Activated CD8-positive, alpha-beta memory T cell treated with anti-CD3 and anti-CD28 coated beads, Interleukin-2, amount 10 ng/mL, durations not matched to agents 7 days and 5 days (primary cell): ENCODE data around the gene ITFG1. TPM values are rescaled to one million over a fixed set of nuclear protein-coding genes. Genes with fewer than 3 reads are reported as not detected.
"Not testable (repeated sequence)": the region's sequence is repeated elsewhere in the genome, so short reads cannot be mapped to it uniquely, and the experiment has no call there.

ENCODE experiments used
- ATAC-seq: fragments of 150-1000 bp; cut with Tn5 transposase; one replicate; pipeline ENCODE4 v1.10.0; 2021; ENCODE audit warnings: moderate library complexity
- CTCF ChIA-PET: fragments of 350-600 bp; sonication (Branson Sonifier 250); formaldehyde crosslinking; loops from one replicate; lab custom pipeline; 2021; ENCODE audit warnings: antibody characterized with exemption; lab: Charles Lee
- DNase-seq: peaks from one replicate; pipeline ENCODE4 v3.0.0-alpha.2; 2020
- H3K27ac Mint-ChIP-seq: one replicate; pipeline ENCODE4 v1.8.0; 2021; ENCODE audit warnings: mild to moderate bottlenecking, mixed read lengths
- H3K27me3 Mint-ChIP-seq: one replicate; pipeline ENCODE4 v1.8.0; 2021; ENCODE audit warnings: mixed read lengths
- H3K36me3 Mint-ChIP-seq: one replicate; pipeline ENCODE4 v1.8.0; 2021; ENCODE audit warnings: mild to moderate bottlenecking, mixed read lengths
- H3K4me1 Mint-ChIP-seq: one replicate; pipeline ENCODE4 v1.8.0; 2021; ENCODE audit warnings: mixed read lengths
- H3K4me3 Mint-ChIP-seq: one replicate; pipeline ENCODE4 v1.8.0; 2021; ENCODE audit warnings: mild to moderate bottlenecking, moderate library complexity, mixed read lengths
- H3K9me3 Mint-ChIP-seq: one replicate; pipeline ENCODE4 v1.8.0; 2022; ENCODE audit warnings: low read depth, mixed read lengths
- total RNA-seq, 2 experiments: library from RNA; stranded (reverse); gene quantifications; one replicate each; pipeline ENCODE4 v1.2.3, GENCODE V29; 2021

Gene ITFG1
- total RNA-seq, 2 experiments from 2014 or later: 22.1 to 25.4 TPM

GRCh38 chr16:47434274-47434673 lies 26.6 kb downstream of the ITFG1 start:
- H3K9me3 Mint-ChIP-seq, DNase-seq, H3K4me1 Mint-ChIP-seq, ATAC-seq, H3K4me3 Mint-ChIP-seq, CTCF ChIA-PET, H3K27ac Mint-ChIP-seq, H3K27me3 Mint-ChIP-seq: not testable (repeated sequence)
- peaks cover 17% of the 10 kb centered on the region for H3K36me3 Mint-ChIP-seq

- H3K36me3 Mint-ChIP-seq: peaks cover 20% of the 10 kb centered on the region
- H3K4me1 Mint-ChIP-seq: peaks cover 5% of the 10 kb centered on the region
- no peak overlapping the region for H3K4me3 Mint-ChIP-seq
- H3K27ac Mint-ChIP-seq: no peak overlapping the region
- H3K9me3 Mint-ChIP-seq: no peaks in the 10 kb centered on the region
- DNase-seq (no peak), ATAC-seq (no peak)
- H3K27me3 Mint-ChIP-seq: no peaks in the 10 kb centered on the region
- CTCF ChIA-PET: no interaction called here
Observed at GRCh38 chr16:47431960-47432359, 28.9 kb downstream of the ITFG1 start.

- CTCF ChIA-PET: no interaction called here
- H3K27ac Mint-ChIP-seq: no peak overlapping the region
- no peak overlapping the region for H3K4me3 Mint-ChIP-seq
- DNase-seq (no peak), ATAC-seq (no peak)
- H3K27me3 Mint-ChIP-seq: no peaks in the 10 kb centered on the region
- H3K4me1 Mint-ChIP-seq: peaks cover under 1% of the 10 kb centered on the region
- no peaks in the 10 kb centered on the region for H3K9me3 Mint-ChIP-seq
- H3K36me3 Mint-ChIP-seq: peaks cover 42% of the 10 kb centered on the region
Observed at GRCh38 chr16:47426806-47427205, 34.1 kb downstream of the ITFG1 start.

GRCh38 chr16:47424846-47425245 lies 36.0 kb downstream of the ITFG1 start:
- Mint-ChIP-seq H3K9me3 (no peaks in the 10 kb centered on the region), H3K4me1 (no peaks in the 10 kb centered on the region), H3K27me3 (no peaks in the 10 kb centered on the region), H3K36me3 (peaks cover 46% of the 10 kb centered on the region), H3K4me3 (no peak overlapping the region), H3K27ac (no peak overlapping the region)
- CTCF ChIA-PET: no interaction called here
- DNase-seq (no peak), ATAC-seq (no peak)

- DNase-seq: no peak
- Mint-ChIP-seq H3K27me3 (no peaks in the 10 kb centered on the region), H3K36me3 (peaks cover 26% of the 10 kb centered on the region), H3K4me1 (peaks cover 3% of the 10 kb centered on the region), H3K27ac (no peak overlapping the region), H3K9me3 (no peaks in the 10 kb centered on the region), H3K4me3 (no peak overlapping the region)
- ATAC-seq: no peak
- CTCF ChIA-PET: no interaction called here
Observed at GRCh38 chr16:47416869-47417268, 44.0 kb downstream of the ITFG1 start.

- no peak overlapping the region for H3K4me3 Mint-ChIP-seq
- DNase-seq: no peak
- CTCF ChIA-PET: no interaction called here
- peaks cover 17% of the 10 kb centered on the region for H3K36me3 Mint-ChIP-seq
- no peak overlapping the region for H3K27ac Mint-ChIP-seq
- no peak for ATAC-seq
- H3K9me3 Mint-ChIP-seq: no peaks in the 10 kb centered on the region
- H3K27me3 Mint-ChIP-seq: no peaks in the 10 kb centered on the region
- peaks cover 10% of the 10 kb centered on the region for H3K4me1 Mint-ChIP-seq
Observed at GRCh38 chr16:47413041-47413440, 47.8 kb downstream of the ITFG1 start.

GRCh38 chr16:47408491-47408890 lies 52.4 kb downstream of the ITFG1 start:
- CTCF ChIA-PET: no interaction called here
- H3K4me3 Mint-ChIP-seq: no peak overlapping the region
- no peaks in the 10 kb centered on the region for H3K27me3 Mint-ChIP-seq
- no peak for DNase-seq
- ATAC-seq: no peak
- H3K36me3 Mint-ChIP-seq: peaks cover 12% of the 10 kb centered on the region
- peaks cover 10% of the 10 kb centered on the region for H3K4me1 Mint-ChIP-seq
- H3K27ac Mint-ChIP-seq: no peak overlapping the region
- no peaks in the 10 kb centered on the region for H3K9me3 Mint-ChIP-seq

GRCh38 chr16:47395733-47396498 lies 64.9 kb downstream of the ITFG1 start:
- peaks cover 6% of the 10 kb centered on the region for H3K36me3 Mint-ChIP-seq
- H3K9me3 Mint-ChIP-seq: no peaks in the 10 kb centered on the region
- no peak overlapping the region for H3K27ac Mint-ChIP-seq
- no peak for DNase-seq
- no peaks in the 10 kb centered on the region for H3K27me3 Mint-ChIP-seq
- peaks cover 5% of the 10 kb centered on the region for H3K4me1 Mint-ChIP-seq
- H3K4me3 Mint-ChIP-seq: no peak overlapping the region
- ATAC-seq: no peak
- CTCF ChIA-PET: no interaction called here

- peak overlapping the region; percentile 21 for H3K27ac Mint-ChIP-seq
- ATAC-seq: peak; percentile 12
- H3K27me3 Mint-ChIP-seq: no peaks in the 10 kb centered on the region
- no peak for DNase-seq
- no peak overlapping the region for H3K4me3 Mint-ChIP-seq
- CTCF ChIA-PET: no interaction called here
- peaks cover 6% of the 10 kb centered on the region for H3K36me3 Mint-ChIP-seq
- peaks cover 5% of the 10 kb centered on the region for H3K4me1 Mint-ChIP-seq
- H3K9me3 Mint-ChIP-seq: no peaks in the 10 kb centered on the region
Observed at GRCh38 chr16:47392081-47392480, 68.8 kb downstream of the ITFG1 start.

GRCh38 chr16:47388705-47389104 lies 72.2 kb downstream of the ITFG1 start:
- H3K9me3 Mint-ChIP-seq: no peaks in the 10 kb centered on the region
- peaks cover 5% of the 10 kb centered on the region for H3K4me1 Mint-ChIP-seq
- DNase-seq (no peak), ATAC-seq (no peak)
- no peaks in the 10 kb centered on the region for H3K27me3 Mint-ChIP-seq
- no peaks in the 10 kb centered on the region for H3K36me3 Mint-ChIP-seq
- no peak overlapping the region for H3K27ac Mint-ChIP-seq
- no peak overlapping the region for H3K4me3 Mint-ChIP-seq
- CTCF ChIA-PET: no interaction called here

GRCh38 chr16:47387026-47387734 lies 73.7 kb downstream of the ITFG1 start:
- no peak overlapping the region for H3K27ac Mint-ChIP-seq
- CTCF ChIA-PET: no interaction called here
- H3K36me3 Mint-ChIP-seq: no peaks in the 10 kb centered on the region
- ATAC-seq (no peak), DNase-seq (no peak)
- no peak overlapping the region for H3K4me3 Mint-ChIP-seq
- H3K4me1 Mint-ChIP-seq: peaks cover 4% of the 10 kb centered on the region
- no peaks in the 10 kb centered on the region for H3K9me3 Mint-ChIP-seq
- H3K27me3 Mint-ChIP-seq: no peaks in the 10 kb centered on the region

- DNase-seq (no peak), ATAC-seq (no peak)
- Mint-ChIP-seq H3K27ac (no peak overlapping the region), H3K9me3 (no peaks in the 10 kb centered on the region), H3K36me3 (no peaks in the 10 kb centered on the region), H3K27me3 (no peaks in the 10 kb centered on the region), H3K4me1 (no peaks in the 10 kb centered on the region), H3K4me3 (no peak overlapping the region)
- CTCF ChIA-PET: no interaction called here
Observed at GRCh38 chr16:47386201-47386718, 74.6 kb downstream of the ITFG1 start.

- no peak for DNase-seq
Observed at GRCh38 chr16:47382362-47382761, 78.5 kb downstream of the ITFG1 start.

GRCh38 chr16:47377154-47377553 lies 83.7 kb downstream of the ITFG1 start:
- no peak overlapping the region for H3K4me3 Mint-ChIP-seq
- DNase-seq (no peak), ATAC-seq (no peak)
- no peaks in the 10 kb centered on the region for H3K9me3 Mint-ChIP-seq
- H3K36me3 Mint-ChIP-seq: peaks cover 17% of the 10 kb centered on the region
- H3K27me3 Mint-ChIP-seq: no peaks in the 10 kb centered on the region
- H3K4me1 Mint-ChIP-seq: peaks cover 3% of the 10 kb centered on the region
- CTCF ChIA-PET: no interaction called here
- no peak overlapping the region for H3K27ac Mint-ChIP-seq

More at GRCh38 chr16:47382362-47382761, 78.5 kb downstream of the ITFG1 start:
- ATAC-seq: no peak
- CTCF ChIA-PET: no interaction called here
- Mint-ChIP-seq H3K9me3 (no peaks in the 10 kb centered on the region), H3K27ac (no peak overlapping the region), H3K27me3 (no peaks in the 10 kb centered on the region), H3K36me3 (peaks cover 2% of the 10 kb centered on the region), H3K4me1 (no peaks in the 10 kb centered on the region), H3K4me3 (no peak overlapping the region)
